G401.6 (cell line): Measurements from ENCODE around the gene HES5.

Experiments
- FAIRE-seq: peaks from 2 replicates; lab custom pipeline; 2012; peaks lifted over from hg19 to GRCh38; lab: Jason Lieb, UNC

HES5 gene

DNA sequence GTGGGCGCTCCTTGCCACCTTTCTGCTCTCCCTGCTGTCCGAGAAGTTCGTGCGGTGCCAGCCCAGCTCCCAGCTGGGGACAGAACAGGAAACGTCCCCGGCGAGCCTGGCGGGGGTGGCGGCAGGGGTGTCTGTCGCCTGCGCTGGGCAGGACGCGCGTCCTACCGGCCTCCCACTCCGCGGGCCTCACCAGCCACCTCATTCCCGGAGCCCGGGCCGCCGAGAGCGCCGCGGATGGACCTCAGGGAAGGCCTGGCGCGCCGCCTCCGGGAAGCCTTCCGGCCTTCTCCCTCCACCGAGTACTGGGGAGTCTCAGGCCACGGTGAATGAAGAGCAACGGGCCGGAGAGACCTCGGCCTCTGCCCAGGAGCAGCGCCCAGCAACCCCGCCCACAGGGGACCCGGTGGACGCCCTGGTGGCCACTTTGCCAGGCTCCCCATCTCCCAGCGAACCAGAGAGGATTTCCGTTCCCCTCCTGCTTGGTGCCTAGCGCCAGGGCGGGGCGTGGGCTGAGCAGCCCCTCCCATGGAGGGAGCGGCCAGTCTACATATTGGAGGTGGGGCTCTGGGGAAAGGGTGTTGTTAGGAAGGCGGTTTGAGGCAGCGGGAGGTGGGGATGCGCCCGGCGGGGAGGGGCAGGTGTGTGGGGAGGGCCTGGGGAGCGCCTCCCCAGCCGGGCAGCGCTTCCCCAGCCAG is 16.6 kb upstream of the HES5 start:
- FAIRE-seq: peak; percentile 79

GRCh38 chr1:2545754-2546514 is 15.9 kb upstream of the HES5 start:
- no peak for FAIRE-seq

- no peak for FAIRE-seq
Measured at GRCh38 chr1:2544875-2545640, 15.0 kb upstream of the HES5 start.

DNA sequence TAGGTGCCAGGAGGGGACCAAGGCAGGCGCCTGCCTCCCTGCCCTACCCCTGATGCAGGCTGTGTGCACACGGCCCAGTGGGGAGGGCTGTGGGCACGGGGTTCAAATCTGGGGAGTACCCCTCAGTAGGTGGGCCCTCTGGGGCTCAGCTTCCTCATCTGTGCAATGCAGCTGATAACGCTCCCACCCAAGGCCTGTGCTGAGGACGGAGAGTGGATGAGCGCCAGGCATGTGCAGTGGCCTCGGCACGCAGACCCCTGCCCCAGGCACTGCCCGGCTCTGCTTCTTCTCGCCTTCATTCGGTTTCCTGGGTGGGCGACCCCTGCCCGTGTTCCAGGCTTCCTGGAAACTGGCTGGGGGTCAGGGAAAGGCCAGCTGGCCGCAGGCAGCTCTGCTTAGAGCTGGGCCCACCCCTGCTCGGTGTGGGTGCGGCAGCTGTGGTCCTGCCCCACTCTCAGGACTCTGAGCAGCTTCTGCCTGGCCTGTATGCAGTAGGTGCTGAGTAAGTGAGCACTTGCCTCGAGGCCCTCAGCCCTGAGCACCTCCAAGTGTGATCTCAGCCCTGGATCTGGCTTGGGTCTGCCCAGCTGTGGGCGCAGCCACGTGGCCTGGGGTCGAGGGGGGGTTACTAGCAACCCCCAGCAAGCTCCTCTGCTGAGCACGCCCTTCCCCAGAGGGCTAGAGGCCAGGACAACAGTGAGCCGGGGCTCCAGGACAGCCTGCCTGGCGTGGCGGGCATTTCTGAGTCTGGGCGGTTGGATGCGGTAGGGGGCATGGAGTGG is 14.2 kb upstream of the HES5 start:
- FAIRE-seq: no peak

DNA sequence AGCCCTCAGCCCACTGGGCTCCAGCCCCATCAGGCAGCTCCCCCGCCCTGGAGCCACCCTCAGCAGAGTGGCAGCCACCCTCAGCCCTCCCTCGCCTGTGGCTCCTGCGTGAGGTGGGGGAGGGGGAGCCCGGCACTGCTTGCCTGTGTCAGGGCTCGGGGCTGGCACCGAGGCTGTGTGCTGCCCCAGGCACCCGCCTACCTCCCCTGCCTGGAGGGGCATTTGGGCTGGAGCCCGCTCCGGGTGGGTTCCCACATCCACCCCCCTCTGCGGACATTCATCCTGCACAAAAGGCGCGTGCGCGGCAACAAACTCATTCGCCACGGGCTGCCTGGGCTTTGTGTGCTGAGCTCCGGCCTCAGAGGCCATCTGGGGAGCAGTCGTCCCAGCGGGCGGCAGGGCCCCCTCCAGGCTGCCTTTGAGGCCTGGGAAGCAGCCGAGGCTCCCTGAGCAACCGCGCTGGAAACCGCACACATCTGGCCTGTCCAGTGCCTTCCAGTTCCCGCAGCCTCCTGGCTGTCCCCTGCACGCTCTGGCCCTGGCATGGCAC is 13.6 kb upstream of the HES5 start:
- FAIRE-seq: no peak

DNA sequence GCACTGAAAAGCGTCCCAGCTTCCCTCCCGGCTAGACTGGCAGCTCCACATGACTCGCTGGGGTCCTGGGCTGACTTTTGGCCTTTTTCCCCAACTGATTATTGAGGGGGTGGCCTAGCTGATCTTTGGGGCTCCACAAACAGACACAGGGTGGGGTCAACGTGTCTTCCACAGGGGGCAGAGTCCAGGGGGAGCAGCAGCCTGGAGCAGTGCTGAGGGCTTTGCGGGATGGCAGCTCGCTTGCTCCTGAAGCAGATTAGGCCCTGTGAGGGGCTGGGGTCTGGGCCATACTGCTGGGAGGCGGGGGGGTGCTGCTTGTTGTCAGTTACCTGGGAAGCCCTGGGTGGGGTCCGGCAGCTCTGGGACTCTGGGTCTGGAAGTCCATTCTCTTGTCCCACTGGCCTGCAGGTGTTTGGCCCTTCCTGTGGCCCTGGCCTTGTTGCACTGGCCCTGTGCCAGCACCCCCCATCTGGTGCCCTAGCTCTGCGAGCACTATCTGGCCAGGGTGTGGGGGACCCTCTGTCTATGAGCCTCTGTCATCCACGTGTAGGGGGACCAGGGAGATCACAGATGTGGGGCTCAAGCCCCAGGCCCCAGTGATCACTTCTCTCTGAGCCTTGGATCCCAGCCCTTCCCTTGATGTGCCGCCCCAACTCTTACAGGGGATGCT is 12.3 kb upstream of the HES5 start:
- no peak for FAIRE-seq

DNA sequence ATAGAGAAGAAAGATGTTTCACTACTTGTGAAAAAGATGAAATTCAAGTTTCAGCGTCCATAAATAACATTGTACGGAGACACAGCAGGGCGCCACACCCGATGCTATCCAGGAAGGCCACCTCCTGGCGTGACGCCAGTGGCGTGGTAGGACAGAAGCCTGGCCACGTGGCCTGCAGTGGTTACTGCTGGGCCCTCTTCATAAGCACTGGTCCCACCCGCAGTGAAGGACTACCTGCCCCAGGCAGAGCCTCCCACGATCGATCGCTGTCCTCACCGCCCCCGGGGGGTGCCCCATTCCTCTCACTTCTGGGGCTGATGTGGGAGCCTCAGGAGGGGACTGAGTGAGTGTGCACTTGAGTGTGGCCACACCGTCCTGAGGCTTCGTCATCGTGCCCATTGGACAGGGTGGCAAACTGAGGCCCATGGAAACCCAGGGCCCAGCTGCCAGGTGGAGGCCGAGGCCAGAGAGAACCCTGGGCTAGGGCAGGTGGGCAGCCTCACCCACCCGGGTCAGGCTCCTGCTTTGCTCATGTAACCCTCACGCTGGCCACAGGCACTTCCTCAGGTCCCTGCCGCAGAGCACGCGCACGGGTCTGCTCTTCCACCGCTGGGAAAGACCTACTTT is 11.7 kb upstream of the HES5 start:
- no peak for FAIRE-seq

DNA sequence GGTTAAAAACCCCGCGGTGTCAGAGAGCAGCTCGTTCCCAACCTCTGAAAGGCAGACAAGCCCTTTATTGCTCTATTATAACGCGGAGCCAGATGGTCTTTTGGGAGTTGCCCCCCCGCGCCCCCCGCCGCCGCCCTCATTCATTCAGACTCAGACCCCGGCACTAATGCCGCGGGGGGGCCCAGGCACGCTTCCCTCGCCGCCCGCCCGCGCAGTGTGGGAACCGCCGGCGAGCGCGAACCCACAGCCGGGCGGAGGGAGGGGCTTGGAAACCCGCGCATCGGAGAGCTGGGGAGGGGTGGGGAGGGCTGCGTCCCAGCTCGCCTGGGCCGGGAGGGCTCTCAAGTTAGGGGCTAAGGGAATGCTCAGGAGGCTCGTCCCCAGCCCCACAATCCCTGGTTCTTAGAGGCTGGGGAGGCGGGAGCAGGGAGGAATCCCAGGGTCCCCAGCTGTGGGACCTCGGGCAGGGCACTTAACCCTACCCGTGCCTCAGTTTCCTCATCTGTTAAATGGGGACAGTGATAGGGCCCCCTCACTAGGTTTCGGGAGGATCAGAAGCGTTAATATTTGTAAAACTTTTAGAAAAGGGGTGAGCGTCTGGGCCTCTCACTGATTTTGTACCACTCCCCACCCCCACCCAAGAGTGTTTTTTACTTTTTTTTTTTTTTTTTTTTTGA is 10.9 kb upstream of the HES5 start:
- FAIRE-seq: no peak

DNA sequence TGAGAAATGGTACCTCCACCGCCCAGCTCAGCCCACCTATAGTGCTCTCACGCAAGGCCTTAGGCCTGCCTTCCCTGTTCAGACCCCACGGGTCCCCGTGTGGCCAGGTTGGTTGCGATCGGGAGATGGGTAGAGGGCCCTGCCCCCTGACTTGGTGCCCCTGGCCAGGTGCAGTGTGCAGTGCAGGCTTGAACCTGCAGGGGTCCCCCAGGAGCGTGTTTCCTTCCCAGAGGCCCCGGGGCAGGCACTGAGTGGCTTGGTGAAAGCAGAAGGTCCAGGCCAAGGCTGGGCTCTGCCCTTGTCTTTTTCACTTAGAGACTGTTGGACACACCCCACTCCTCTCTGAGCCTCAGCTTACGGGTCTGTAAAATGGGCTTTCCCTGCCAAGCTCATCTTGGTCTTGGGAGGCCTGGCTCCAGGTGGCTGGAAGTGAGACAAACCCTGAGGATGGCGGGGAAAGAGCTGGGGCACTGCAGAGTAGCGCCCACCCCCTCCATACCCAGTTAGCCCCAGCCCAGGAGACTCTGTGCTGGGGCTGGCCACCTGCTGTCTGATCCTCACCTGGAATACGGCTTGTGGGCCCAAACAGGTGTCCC is 9.3 kb upstream of the HES5 start:
- no peak for FAIRE-seq

DNA sequence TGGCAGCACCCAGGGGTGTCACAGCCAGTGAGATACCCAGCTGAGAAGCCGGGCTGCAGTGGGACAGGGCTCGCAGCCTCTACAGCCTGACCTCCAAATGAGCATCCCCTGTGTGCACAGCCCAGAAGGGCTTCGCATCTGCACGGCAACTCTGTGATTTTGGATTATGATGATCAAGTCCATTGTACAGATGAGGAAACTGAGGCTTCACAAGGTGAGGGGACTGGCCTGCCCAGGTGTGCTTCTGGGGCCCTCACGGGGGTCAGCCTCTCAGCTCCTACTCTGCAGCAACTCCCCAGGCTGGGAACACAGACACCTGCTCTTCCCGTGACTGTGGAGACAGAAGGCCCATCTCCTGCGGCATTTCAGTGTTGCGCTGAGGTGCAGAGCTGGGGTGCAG is 8.8 kb upstream of the HES5 start:
- FAIRE-seq: no peak

- FAIRE-seq: no peak
Measured at GRCh38 chr1:2538376-2538775, 8.3 kb upstream of the HES5 start.

DNA sequence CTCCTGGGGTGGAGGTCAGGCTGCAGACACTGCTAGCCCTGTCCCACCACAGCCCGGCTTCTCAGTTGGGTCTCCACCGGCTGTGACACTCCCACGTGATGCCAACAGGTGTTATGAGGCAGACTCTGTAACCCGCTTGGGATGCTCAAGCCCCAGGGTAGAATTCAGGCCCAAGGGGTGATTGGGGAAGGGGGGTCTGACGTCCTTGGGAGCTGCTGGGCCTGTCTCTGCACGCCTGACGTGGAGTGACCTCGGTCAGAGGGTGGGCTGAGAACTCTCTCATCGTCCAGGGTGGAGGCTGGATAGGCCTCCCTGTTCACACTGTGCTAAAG is 7.7 kb upstream of the HES5 start:
- FAIRE-seq: no peak

- no peak for FAIRE-seq
Measured at GRCh38 chr1:2535981-2536380, 5.9 kb upstream of the HES5 start.

DNA sequence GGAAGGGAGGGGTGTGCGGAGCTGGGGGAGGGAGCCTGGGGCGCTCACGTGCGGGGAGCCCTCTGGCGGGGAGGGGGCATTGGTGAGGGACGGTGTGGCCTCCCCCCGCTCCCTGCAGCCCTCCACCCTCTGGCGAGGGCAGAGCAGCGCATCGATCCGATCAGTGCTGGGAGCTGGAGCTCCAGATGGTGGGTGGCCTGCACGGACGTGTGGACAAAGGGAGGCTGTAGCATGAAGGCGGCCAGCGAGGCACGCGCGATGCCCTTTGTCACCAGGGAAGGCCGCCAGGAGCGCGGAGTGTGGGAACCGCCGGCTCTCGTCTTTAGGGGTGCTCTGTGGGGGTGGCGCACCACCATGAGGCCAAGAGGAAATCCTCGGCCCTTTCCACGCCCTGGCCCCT is 5.4 kb upstream of the HES5 start:
- FAIRE-seq: no peak

DNA sequence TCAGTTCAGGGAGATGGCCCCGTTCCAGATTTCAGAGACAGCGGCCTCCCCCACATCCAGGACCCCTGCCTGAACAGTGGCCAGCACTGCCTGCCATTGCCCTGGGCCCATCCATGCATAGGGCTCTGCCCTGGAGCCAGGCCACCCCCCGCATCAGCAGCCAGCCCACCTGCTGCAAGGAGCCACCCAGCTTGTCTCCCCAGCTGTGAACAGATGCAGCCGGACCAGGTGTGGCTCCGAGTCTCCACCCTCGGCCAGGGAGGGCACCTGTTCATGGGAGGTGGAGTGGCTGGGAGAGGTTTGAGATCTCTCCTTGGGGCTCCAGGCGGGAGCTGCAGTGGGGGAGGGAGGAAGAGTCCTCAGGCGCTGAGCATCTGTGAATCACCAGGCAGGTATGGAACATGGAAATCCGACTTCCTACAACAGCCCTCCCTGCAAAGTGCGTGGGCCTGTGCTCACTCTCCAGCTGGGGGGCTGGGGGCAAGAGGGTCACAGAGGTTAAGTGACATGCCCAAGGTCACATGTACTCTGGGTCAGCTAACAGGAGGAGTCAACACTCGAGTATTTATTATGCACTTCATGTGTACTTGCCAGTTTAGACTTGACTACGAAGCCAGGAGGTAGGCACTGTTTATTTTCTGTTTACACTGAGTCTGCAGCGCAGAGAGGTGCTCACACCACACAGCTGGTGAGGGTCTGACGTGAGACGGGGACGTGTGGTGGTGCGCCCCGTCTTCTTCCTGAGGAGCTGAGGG is 4.8 kb upstream of the HES5 start:
- FAIRE-seq: no peak

DNA sequence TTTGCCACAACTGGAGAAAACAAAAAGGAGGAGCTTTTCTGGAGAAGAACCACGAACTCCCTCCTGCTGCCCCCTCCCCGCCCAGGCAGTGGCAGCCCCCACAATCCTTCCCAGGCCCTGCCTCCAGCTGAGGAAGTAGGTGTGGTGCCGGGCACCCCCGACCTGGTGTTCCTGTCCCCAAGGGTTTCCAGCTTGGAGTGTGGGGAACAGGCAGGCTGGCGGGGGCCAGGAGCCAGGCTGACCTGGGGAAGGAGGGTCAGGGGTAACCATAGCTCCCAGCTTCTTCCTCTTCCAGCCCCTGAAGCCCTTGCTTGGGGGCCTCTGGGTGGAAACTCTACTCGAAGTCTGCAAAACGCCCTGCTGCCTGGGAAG is 4.2 kb upstream of the HES5 start:
- no peak for FAIRE-seq

- FAIRE-seq: no peak
Measured at GRCh38 chr1:2533365-2533764, 3.3 kb upstream of the HES5 start.

- no peak for FAIRE-seq
Measured at GRCh38 chr1:2532485-2533160, 2.6 kb upstream of the HES5 start.
